WERI-Rb-1 (cell line): Measurements from ENCODE around the gene UNC5CL.

ENCODE experiments used
- DNase-seq: peaks from one replicate; pipeline ENCODE4 v3.0.0-alpha.2; 2020
- H3K27ac ChIP-seq: fragments of 250-450 bp; sonication (Bioruptor Pico); 2 replicates; pipeline ENCODE4 v1.5.1; 2020; ENCODE audit warnings: mild to moderate bottlenecking, moderate library complexity
- H3K27me3 ChIP-seq: fragments of 250-450 bp; sonication (Bioruptor Pico); 2 replicates; pipeline ENCODE4 v1.5.1; 2021; ENCODE audit warnings: mild to moderate bottlenecking, low read depth, moderate library complexity; ENCODE audit not compliant: insufficient read depth, severe bottlenecking
- H3K36me3 ChIP-seq: fragments of 250-450 bp; sonication (Bioruptor Pico); 2 replicates; pipeline ENCODE4 v1.5.1; 2020; ENCODE audit warnings: mild to moderate bottlenecking, moderate library complexity
- H3K4me3 ChIP-seq: 2 replicates; pipeline ENCODE4 v1.5.1; 2011; ENCODE audit warnings: low read depth, mild to moderate bottlenecking, control low read depth, low read length
- H3K9me3 ChIP-seq: fragments of 250-450 bp; sonication (Bioruptor Pico); 2 replicates; pipeline ENCODE4 v1.5.1; 2021; ENCODE audit warnings: mild to moderate bottlenecking, moderate library complexity; ENCODE audit not compliant: severe bottlenecking
- TF ChIP-seq, protein P1 (sequence below): IDR thresholded peaks from 2 replicates; pipeline ENCODE4 v1.5.1; 2011; ENCODE audit warnings: low read depth, mild to moderate bottlenecking, control low read depth, inconsistent platforms, low read length

Gene UNC5CL

DNA sequence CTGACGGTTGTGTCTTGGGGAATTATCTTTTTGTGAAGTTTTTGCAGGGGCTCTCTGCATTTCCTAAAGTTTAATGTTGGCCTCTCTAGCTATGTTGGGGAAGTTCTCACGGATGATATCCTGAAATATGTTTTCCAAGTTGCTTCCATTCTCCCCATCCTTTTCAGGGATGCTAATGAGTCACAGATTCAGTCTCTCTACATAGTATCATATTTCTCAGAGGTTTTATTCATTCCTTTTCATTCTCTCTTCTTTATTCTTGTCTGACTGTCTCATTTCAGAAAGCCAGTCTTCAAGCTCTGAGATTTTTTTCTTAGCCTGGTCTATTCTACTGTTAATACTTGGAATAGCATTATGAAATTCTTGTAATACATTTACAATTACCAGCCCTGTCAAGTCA, 61.3 kb downstream of the UNC5CL start:
- TF ChIP-seq, protein P1, sequence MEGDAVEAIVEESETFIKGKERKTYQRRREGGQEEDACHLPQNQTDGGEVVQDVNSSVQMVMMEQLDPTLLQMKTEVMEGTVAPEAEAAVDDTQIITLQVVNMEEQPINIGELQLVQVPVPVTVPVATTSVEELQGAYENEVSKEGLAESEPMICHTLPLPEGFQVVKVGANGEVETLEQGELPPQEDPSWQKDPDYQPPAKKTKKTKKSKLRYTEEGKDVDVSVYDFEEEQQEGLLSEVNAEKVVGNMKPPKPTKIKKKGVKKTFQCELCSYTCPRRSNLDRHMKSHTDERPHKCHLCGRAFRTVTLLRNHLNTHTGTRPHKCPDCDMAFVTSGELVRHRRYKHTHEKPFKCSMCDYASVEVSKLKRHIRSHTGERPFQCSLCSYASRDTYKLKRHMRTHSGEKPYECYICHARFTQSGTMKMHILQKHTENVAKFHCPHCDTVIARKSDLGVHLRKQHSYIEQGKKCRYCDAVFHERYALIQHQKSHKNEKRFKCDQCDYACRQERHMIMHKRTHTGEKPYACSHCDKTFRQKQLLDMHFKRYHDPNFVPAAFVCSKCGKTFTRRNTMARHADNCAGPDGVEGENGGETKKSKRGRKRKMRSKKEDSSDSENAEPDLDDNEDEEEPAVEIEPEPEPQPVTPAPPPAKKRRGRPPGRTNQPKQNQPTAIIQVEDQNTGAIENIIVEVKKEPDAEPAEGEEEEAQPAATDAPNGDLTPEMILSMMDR = no peak
- H3K27me3 ChIP-seq = peaks cover 32% of the 10 kb centered on the region
- no peak for DNase-seq
- no peaks in the 10 kb centered on the region for H3K36me3 ChIP-seq
- H3K27ac ChIP-seq = no peak overlapping the region
- no peak overlapping the region for H3K4me3 ChIP-seq
- H3K9me3 ChIP-seq = peaks cover 2% of the 10 kb centered on the region

DNA sequence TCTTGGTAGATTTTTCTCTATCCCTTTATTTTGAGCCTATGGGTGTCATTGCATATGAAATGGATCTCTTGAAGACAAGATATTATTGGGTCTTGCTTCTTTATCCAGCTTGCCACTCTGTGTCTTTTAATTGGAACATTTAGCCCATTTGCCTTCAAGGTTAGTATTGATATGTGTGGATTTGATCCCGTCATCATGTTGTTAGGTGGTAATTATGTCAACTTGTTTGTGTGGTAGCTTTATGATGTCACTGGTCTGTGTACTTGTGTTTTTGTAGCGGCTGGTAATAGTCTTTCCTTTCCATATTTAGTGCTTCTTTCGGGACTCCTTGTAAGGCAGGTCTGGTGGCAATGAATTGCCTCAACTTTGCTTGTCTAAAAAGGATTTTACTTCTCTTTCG, 61.9 kb downstream of the UNC5CL start:
- Histone ChIP-seq H3K9me3 (peaks cover 2% of the 10 kb centered on the region), H3K27ac (no peak overlapping the region), H3K4me3 (no peak overlapping the region), H3K27me3 (peaks cover 29% of the 10 kb centered on the region), H3K36me3 (no peaks in the 10 kb centered on the region)
- no peak for DNase-seq
- TF ChIP-seq, protein P1 = no peak
